NCI-H82 treated with DMSO at 0.1 percent for 48 hours (cell line): ENCODE results near the gene THRB.

Experiments
- DNase-seq: peaks from one replicate; lab custom pipeline; 2025; ENCODE audit not compliant: unreplicated experiment; lab: John Stamatoyannopoulos, UW

Gene THRB

GRCh38 chr3:24492971-24493551 is 1.6 kb downstream of the THRB start:
- no peak for DNase-seq

- no peak for DNase-seq
Measured at GRCh38 chr3:24490151-24490550, 4.5 kb downstream of the THRB start.

GRCh38 chr3:24487325-24488262 is 7.1 kb downstream of the THRB start:
- no peak for DNase-seq

GRCh38 chr3:24485511-24485910 is 9.1 kb downstream of the THRB start:
- DNase-seq: no peak

- no peak for DNase-seq
Measured at GRCh38 chr3:24483873-24484272, 10.8 kb downstream of the THRB start.

- no peak for DNase-seq
Measured at GRCh38 chr3:24482096-24482705, 12.4 kb downstream of the THRB start.

- DNase-seq: no peak
Measured at GRCh38 chr3:24481193-24481592, 13.5 kb downstream of the THRB start.

GRCh38 chr3:24480497-24480896 is 14.2 kb downstream of the THRB start:
- DNase-seq: no peak

GRCh38 chr3:24479816-24480215 is 14.8 kb downstream of the THRB start:
- DNase-seq: no peak

- DNase-seq: peak; percentile 59
Measured at GRCh38 chr3:24476871-24477656, 17.6 kb downstream of the THRB start.

- no peak for DNase-seq
Measured at GRCh38 chr3:24475925-24476324, 18.7 kb downstream of the THRB start.

GRCh38 chr3:24474862-24475261 is 19.8 kb downstream of the THRB start:
- DNase-seq: no peak

GRCh38 chr3:24472358-24472757 is 22.3 kb downstream of the THRB start:
- no peak for DNase-seq

GRCh38 chr3:24471486-24471885 is 23.2 kb downstream of the THRB start:
- no peak for DNase-seq

- peak; percentile 88 for DNase-seq
Measured at GRCh38 chr3:24470277-24470676, 24.4 kb downstream of the THRB start.

- no peak for DNase-seq
Measured at GRCh38 chr3:24464389-24464788, 30.3 kb downstream of the THRB start.

GRCh38 chr3:24462737-24463136 is 31.9 kb downstream of the THRB start:
- no peak for DNase-seq

- DNase-seq: no peak
Measured at GRCh38 chr3:24460974-24461373, 33.7 kb downstream of the THRB start.

GRCh38 chr3:24457719-24458118 is 36.9 kb downstream of the THRB start:
- no peak for DNase-seq

- no peak for DNase-seq
Measured at GRCh38 chr3:24454856-24455255, 39.8 kb downstream of the THRB start.

GRCh38 chr3:24454393-24454792 is 40.3 kb downstream of the THRB start:
- no peak for DNase-seq
